Panc1 (cell line): ENCODE data around the gene RPL21.

ENCODE experiments used
- CTCF ChIP-seq: fragments of 450-650 bp; IDR thresholded peaks from 2 replicates; pipeline ENCODE4 v1.5.1; 2017; ENCODE audit warnings: mild to moderate bottlenecking
- POLR2AphosphoS5 ChIP-seq: IDR thresholded peaks from 2 replicates; pipeline ENCODE4 v1.6.1; 2012; ENCODE audit warnings: mild to moderate bottlenecking, low read depth, low read length, moderate library complexity

- TF ChIP-seq CTCF (no peak), POLR2AphosphoS5 (no peak)
Measured at GRCh38 chr13:27264648-27265047, 13.3 kb downstream of the RPL21 start.
